COLO668 (cell line): ENCODE results near the gene SFR1.

Experiments used
- DNase-seq: peaks from one replicate; lab custom pipeline; 2025; ENCODE audit not compliant: unreplicated experiment; lab: John Stamatoyannopoulos, UW

Gene SFR1

GRCh38 chr10:104121485-104122224 is at the start of gene SFR1:
Gene SFR1, plus strand, starts transcription at chr10:104122171. Its CDS starts 13 bp downstream, at chr10:104122184.
- DNase-seq = peak; percentile 97

GRCh38 chr10:104072786-104073185 is 49.2 kb upstream of the SFR1 start:
- no peak for DNase-seq

GRCh38 chr10:104074505-104074904 is 47.5 kb upstream of the SFR1 start:
- DNase-seq = no peak

GRCh38 chr10:104076743-104077160 is 45.2 kb upstream of the SFR1 start:
- DNase-seq = peak; percentile 61

- DNase-seq = peak; percentile 42
Observed at GRCh38 chr10:104077247-104077646, 44.7 kb upstream of the SFR1 start.

- DNase-seq = peak; percentile 10
Observed at GRCh38 chr10:104077663-104078151, 44.3 kb upstream of the SFR1 start.

GRCh38 chr10:104080762-104081161 is 41.2 kb upstream of the SFR1 start:
- DNase-seq = peak; percentile 67

GRCh38 chr10:104081998-104082397 is 40.0 kb upstream of the SFR1 start:
- no peak for DNase-seq

- DNase-seq = no peak
Observed at GRCh38 chr10:104084482-104085142, 37.4 kb upstream of the SFR1 start.

GRCh38 chr10:104085801-104086400 is 36.1 kb upstream of the SFR1 start, which contains the start of gene COL17A1:
Gene COL17A1, minus strand, starts transcription at chr10:104085880. Its CDS starts 5,207 bp downstream, at chr10:104080673.
- no peak for DNase-seq

GRCh38 chr10:104088239-104088638 is 33.7 kb upstream of the SFR1 start:
- DNase-seq = no peak

- DNase-seq = no peak
Observed at GRCh38 chr10:104089621-104090020, 32.4 kb upstream of the SFR1 start.

- DNase-seq = no peak
Observed at GRCh38 chr10:104090611-104091010, 31.4 kb upstream of the SFR1 start.

- DNase-seq = no peak
Observed at GRCh38 chr10:104092749-104093148, 29.2 kb upstream of the SFR1 start.

GRCh38 chr10:104096692-104097091 is 25.3 kb upstream of the SFR1 start:
- DNase-seq = no peak

- no peak for DNase-seq
Observed at GRCh38 chr10:104098358-104098925, 23.5 kb upstream of the SFR1 start.

- no peak for DNase-seq
Observed at GRCh38 chr10:104099269-104099668, 22.7 kb upstream of the SFR1 start.

- DNase-seq = no peak
Observed at GRCh38 chr10:104099941-104100340, 22.0 kb upstream of the SFR1 start.

GRCh38 chr10:104100795-104101194 is 21.2 kb upstream of the SFR1 start:
- no peak for DNase-seq

GRCh38 chr10:104101902-104102301 is 20.1 kb upstream of the SFR1 start:
- DNase-seq = no peak

- no peak for DNase-seq
Observed at GRCh38 chr10:104103956-104104355, 18.0 kb upstream of the SFR1 start.
